HG03066 (cell line): Measurements from ENCODE around the gene SDR42E1.
"Not testable (repeated sequence)": the region's sequence is repeated elsewhere in the genome, so short reads cannot be mapped to it uniquely, and the experiment has no call there.

Source experiments
- ATAC-seq: cut with Tn5 transposase; IDR thresholded peaks from one replicate; pipeline ENCODE4 v1.9.1; 2021; ENCODE audit warnings: low read depth; ENCODE audit not compliant: unreplicated experiment

Gene SDR42E1

DNA sequence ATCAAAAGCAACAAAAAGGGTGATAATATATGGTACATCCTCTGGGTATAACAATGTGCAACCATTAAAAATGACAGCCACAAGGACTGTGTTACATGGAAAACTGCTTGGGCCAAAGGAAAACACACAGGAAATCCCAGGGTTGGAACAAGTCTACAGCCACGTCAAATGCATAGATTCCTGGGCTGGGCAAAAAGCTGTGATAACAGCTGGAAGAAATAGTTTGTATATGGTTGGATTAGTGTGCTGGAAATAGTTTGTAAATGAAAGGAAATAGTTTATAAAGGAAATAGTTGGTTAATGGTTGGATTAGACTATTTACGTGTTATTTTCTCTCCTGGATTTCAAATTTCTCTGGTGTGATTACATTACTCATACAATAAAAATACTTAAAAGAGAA is 26.4 kb upstream of the SDR42E1 start:
- ATAC-seq = no peak

- ATAC-seq = no peak
These were observed 26.0 kb upstream of the SDR42E1 start for GRCh38 chr16:82037251-82037650.

- no peak for ATAC-seq
These were observed 23.8 kb upstream of the SDR42E1 start, which contains the start of gene HSD17B2 for GRCh38 chr16:82034981-82035612. HSD17B2 (plus strand) TSS chr16:82035253; CDS start chr16:82035425, 172 bp downstream.

GRCh38 chr16:82033683-82034300 is 22.5 kb upstream of the SDR42E1 start:
- ATAC-seq = no peak

DNA sequence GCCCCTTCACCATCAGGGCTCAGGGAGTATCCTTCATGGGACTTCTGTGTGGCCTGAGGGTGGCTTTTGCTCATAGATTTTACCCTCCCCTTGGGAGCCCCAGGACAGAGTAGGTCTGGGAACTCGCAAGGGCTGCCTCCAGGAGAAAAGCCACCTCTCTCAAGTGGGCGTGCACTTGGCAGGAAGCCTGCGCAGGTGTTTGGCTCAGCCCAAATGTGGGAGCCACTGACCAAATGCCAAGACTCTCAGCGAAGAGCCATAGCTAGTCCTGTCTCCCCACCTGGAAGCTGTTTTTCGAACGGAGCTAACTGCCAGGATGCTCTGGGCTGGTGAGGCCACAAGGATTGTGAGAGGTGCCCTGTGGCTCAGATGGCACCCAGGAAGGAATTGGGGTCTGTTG is 21.7 kb upstream of the SDR42E1 start:
- ATAC-seq = no peak

- no peak for ATAC-seq
These were observed 20.1 kb upstream of the SDR42E1 start for GRCh38 chr16:82031116-82032084.

- ATAC-seq = no peak
These were observed 16.4 kb upstream of the SDR42E1 start for GRCh38 chr16:82027629-82028064.

DNA sequence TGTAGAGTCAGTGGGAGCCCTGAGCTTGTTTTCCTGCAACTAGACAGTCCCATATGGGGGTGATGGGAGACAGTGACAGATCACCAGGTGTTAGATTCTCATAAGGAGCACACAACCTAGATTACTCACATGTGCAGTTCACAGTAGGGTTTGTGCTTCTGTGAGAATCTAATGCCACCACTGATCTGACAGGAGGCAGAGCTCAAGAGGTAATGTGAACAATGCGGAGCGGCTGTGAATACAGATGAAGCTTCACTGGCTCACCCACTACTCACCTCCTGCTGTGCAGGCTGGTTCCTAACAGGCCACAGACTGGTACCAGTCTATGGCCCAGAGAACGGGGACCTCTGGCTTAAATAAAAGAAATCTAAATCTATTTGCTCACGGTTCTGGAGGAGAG is 13.6 kb upstream of the SDR42E1 start:
- no peak for ATAC-seq

GRCh38 chr16:82024316-82024715 is 13.0 kb upstream of the SDR42E1 start:
- no peak for ATAC-seq

DNA sequence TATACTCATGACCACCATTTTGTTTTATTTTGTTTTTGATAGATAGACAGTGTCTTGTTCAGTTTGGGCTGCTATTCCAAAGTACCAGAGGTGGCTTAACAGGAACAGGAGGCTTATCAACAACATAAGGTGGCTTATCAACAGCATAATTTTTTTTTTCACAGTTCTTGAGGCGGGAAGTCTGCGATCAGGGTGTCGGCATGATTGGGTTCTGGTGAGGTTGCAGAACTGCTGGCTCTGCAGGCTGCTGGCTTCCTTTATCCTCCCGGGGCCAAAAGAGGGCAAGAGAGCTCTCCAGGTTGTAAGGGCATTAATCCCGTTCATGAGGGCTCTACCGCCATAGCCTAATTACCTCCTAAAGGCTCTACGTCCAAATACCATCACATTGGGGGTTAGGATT is 11.9 kb upstream of the SDR42E1 start:
- no peak for ATAC-seq

- ATAC-seq = no peak
These were observed 8.8 kb upstream of the SDR42E1 start for GRCh38 chr16:82020051-82020450.

DNA sequence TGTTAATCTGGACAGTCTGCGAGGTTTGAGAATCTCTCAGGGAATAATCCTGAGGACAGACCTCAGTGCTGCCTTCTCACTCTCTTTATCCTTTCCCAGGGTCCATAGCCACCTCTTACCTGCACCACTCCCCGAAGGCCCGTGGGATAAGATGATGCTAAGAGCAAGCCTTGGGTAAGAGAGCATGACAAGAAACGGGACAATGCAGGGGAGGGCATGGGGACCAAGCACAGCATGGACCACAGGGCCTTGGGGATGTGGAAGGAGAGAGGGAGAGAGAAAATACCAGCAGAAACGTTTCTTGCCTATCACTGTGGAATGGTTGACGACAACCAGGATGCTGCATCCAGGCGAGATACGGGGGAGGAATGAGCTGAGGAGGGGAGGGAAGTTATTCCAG is 8.3 kb upstream of the SDR42E1 start:
- ATAC-seq = no peak

- ATAC-seq = no peak
These were observed 6.8 kb upstream of the SDR42E1 start for GRCh38 chr16:82017911-82018568.

GRCh38 chr16:82016964-82017363 is 5.7 kb upstream of the SDR42E1 start:
- no peak for ATAC-seq

DNA sequence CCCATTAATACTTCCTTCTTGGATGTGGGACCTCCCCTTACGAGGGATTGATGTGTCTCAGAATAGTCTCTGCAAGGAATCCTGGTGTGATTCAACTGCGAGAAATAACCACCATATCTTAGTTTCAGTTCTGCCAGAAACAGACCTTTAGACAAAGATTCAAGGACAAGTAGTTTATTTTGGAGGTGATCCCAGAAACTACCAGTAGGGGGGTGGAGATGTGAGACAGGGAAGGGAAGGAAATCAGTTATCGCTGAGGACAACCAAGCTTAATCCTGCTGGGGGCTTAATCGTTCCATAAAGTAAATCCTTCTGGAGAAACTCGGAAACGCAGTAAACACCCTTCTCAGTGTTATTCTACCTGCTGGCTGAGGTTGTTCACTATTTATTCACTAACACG is 5.0 kb upstream of the SDR42E1 start:
- no peak for ATAC-seq

DNA sequence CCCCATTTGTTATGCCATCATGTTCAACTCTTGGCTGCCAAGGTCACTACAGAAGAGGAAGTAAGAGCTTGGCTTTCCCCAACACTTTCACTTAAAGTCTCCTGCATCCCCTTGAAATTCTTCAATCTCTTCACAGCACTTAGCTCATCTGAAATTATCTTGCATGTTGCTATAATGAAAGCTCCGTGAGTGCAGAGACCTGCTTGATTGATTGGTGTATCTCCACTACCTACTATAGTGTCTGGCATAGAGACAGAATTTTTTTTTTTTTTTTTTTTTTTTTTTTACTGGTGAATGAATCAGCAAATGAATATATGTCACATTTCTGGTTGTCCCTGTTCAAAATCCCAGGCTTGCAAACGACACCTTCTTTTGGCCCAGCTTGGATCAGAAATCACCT is 1.9 kb upstream of the SDR42E1 start:
- no peak for ATAC-seq

DNA sequence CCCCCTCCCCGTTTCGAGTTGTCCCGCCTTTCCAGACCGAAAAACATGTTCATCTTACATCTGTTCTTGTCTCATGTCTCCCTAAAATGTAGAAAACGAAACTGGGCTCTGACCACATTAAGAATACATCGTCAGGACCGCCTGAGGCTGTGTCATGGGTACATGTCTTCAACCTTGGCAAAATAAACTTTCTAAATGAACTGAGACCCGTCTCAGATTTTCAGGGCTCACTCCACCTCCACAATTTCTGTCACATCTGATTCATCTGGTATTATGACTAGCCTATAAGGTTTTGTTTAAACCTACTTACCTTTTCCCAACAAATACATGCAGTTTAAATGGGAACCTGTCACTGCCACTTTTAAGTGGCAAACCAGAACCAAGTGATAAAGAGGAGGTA is 621 bp downstream of the SDR42E1 start:
- ATAC-seq = no peak

DNA sequence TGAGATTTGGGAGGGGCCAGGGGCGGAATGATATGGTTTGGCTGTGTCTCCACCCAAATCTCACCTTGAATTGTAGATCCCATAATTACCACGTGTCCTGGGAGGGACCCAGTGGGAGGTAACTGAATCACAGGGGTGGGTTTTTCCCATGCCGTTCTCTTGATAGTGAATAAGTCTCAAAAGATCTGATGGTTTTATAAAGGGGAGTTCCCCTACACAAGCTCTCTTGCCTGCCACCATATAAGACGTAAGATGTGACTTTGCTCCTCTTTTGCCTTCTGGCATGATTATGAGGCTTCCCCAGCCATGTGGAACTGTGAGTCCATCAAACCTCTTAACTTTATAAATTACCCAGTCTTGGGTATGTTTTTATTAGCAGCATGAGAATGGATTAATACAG is 1.5 kb downstream of the SDR42E1 start:
- not testable (repeated sequence) for ATAC-seq

GRCh38 chr16:82008957-82009592 is 2.2 kb downstream of the SDR42E1 start:
- no peak for ATAC-seq

- ATAC-seq = no peak
These were observed 4.1 kb downstream of the SDR42E1 start for GRCh38 chr16:82007189-82007588.
